GM19438 (cell line): ENCODE data around the gene RRP12.

Source experiments
- ATAC-seq: cut with Tn5 transposase; IDR thresholded peaks from one replicate; pipeline ENCODE4 v1.9.1; 2021; ENCODE audit warnings: low read depth; ENCODE audit not compliant: unreplicated experiment

RRP12 gene

GRCh38 chr10:97336942-97337831, 64.0 kb downstream of the RRP12 start:
- ATAC-seq: no peak

- no peak for ATAC-seq
Observed at GRCh38 chr10:97336446-97336845, 64.7 kb downstream of the RRP12 start.

GRCh38 chr10:97336006-97336405, 65.1 kb downstream of the RRP12 start:
- no peak for ATAC-seq

GRCh38 chr10:97335188-97335619, 65.9 kb downstream of the RRP12 start:
- ATAC-seq: no peak

GRCh38 chr10:97334370-97335175, 66.6 kb downstream of the RRP12 start, which contains the start of gene FRAT2:
TSS of gene FRAT2 (minus strand) at chr10:97334729. CDS start at chr10:97334572, 157 bp downstream.
- ATAC-seq: peak; percentile 79

- peak; percentile 19 for ATAC-seq
Observed at GRCh38 chr10:97333601-97334369, 67.4 kb downstream of the RRP12 start.

GRCh38 chr10:97333351-97333600, 67.9 kb downstream of the RRP12 start:
- ATAC-seq: no peak

GRCh38 chr10:97332591-97333350, 68.4 kb downstream of the RRP12 start:
- no peak for ATAC-seq

- ATAC-seq: no peak
Observed at GRCh38 chr10:97331153-97331703, 69.9 kb downstream of the RRP12 start.

- no peak for ATAC-seq
Observed at GRCh38 chr10:97329766-97330165, 71.4 kb downstream of the RRP12 start.

- no peak for ATAC-seq
Observed at GRCh38 chr10:97328646-97329453, 72.3 kb downstream of the RRP12 start.

GRCh38 chr10:97327348-97328294, 73.5 kb downstream of the RRP12 start:
- no peak for ATAC-seq

- no peak for ATAC-seq
Observed at GRCh38 chr10:97325754-97326153, 75.4 kb downstream of the RRP12 start.

GRCh38 chr10:97323501-97323900, 77.6 kb downstream of the RRP12 start:
- no peak for ATAC-seq

- no peak for ATAC-seq
Observed at GRCh38 chr10:97321804-97322190, 79.3 kb downstream of the RRP12 start.

- no peak for ATAC-seq
Observed at GRCh38 chr10:97321032-97321803, 79.9 kb downstream of the RRP12 start.

- ATAC-seq: no peak
Observed at GRCh38 chr10:97320480-97321031, 80.6 kb downstream of the RRP12 start.
